Mesenchymal stem cell (in vitro differentiated cells and primary cell): Measurements from ENCODE around the gene PDE6B.

Experiments used
- DNase-seq: peaks from one replicate; pipeline ENCODE4 v3.0.0-alpha.2; 2013
- H2AFZ ChIP-seq: one replicate; pipeline ENCODE4 v1.6.1; 2013; ENCODE audit warnings: low read depth, mild to moderate bottlenecking, control low read depth, inconsistent platforms, low read length, moderate library complexity
- H2AK5ac ChIP-seq: 2 replicates; pipeline ENCODE4 v1.6.1; 2013; ENCODE audit warnings: low read length, moderate library complexity, mild to moderate bottlenecking, inconsistent platforms; ENCODE audit not compliant: severe bottlenecking
- H2BK120ac ChIP-seq: one replicate; pipeline ENCODE4 v1.6.1; 2013; ENCODE audit warnings: low read depth, mild to moderate bottlenecking, inconsistent platforms, low read length, moderate library complexity
- H2BK12ac ChIP-seq, 2 experiments: one replicate each; pipeline ENCODE4 v1.6.1; 2013; ENCODE audit warnings: inconsistent platforms in 2 of 2, low read length in 2 of 2, mild to moderate bottlenecking in 2 of 2, moderate library complexity in 2 of 2, control low read depth in 1 of 2
- H2BK15ac ChIP-seq: one replicate; pipeline ENCODE4 v1.6.1; 2013; ENCODE audit warnings: mild to moderate bottlenecking, low read depth, inconsistent platforms; ENCODE audit not compliant: poor library complexity, severe bottlenecking
- H2BK5ac ChIP-seq: 2 replicates; pipeline ENCODE4 v1.6.1; 2013; ENCODE audit warnings: low read depth, mild to moderate bottlenecking, low read length, control low read depth, inconsistent platforms; ENCODE audit not compliant: poor library complexity, severe bottlenecking
- H3K14ac ChIP-seq, 2 experiments: one replicate each; pipeline ENCODE4 v1.6.1; 2013; ENCODE audit warnings: inconsistent platforms in 2 of 2, low read length in 2 of 2, control low read depth in 1 of 2, mild to moderate bottlenecking in 1 of 2, moderate library complexity in 1 of 2
- H3K18ac ChIP-seq, 2 experiments: one replicate each; pipeline ENCODE4 v1.6.1; 2013; ENCODE audit warnings: inconsistent platforms in 2 of 2, low read length in 2 of 2, control low read depth in 1 of 2, low read depth in 1 of 2, mild to moderate bottlenecking in 1 of 2
- H3K23ac ChIP-seq, 2 experiments: one replicate each; pipeline ENCODE4 v1.6.1; 2013; ENCODE audit warnings: inconsistent platforms in 2 of 2, low read length in 2 of 2, mild to moderate bottlenecking in 2 of 2, moderate library complexity in 2 of 2, control low read depth in 1 of 2
- H3K27ac ChIP-seq: 2 replicates; pipeline ENCODE4 v1.5.1; 2013; ENCODE audit warnings: mild to moderate bottlenecking, moderate library complexity, low read length, control low read depth, inconsistent platforms; ENCODE audit not compliant: poor library complexity, severe bottlenecking
- H3K27me3 ChIP-seq, 2 experiments: 2 replicates each; pipeline versions ENCODE4 v1.6.1 to v1.7.0; 2013; ENCODE audit warnings: low read length in 2 of 2, mild to moderate bottlenecking in 2 of 2, moderate library complexity in 2 of 2, control low read depth in 1 of 2, inconsistent platforms in 1 of 2; ENCODE audit not compliant: control insufficient read depth in 1 of 2, insufficient read depth in 1 of 2
- H3K36me3 ChIP-seq, 2 experiments: 2 replicates each; pipeline versions ENCODE4 v1.6.1 to v1.7.0; 2013; ENCODE audit warnings: low read length in 2 of 2, control low read depth in 1 of 2, inconsistent platforms in 1 of 2, low read depth in 1 of 2, mild to moderate bottlenecking in 1 of 2; ENCODE audit not compliant: insufficient read depth in 2 of 2, control insufficient read depth in 1 of 2
- H3K4ac ChIP-seq, 2 experiments: one replicate each; pipeline ENCODE4 v1.6.1; 2013; ENCODE audit warnings: inconsistent platforms in 2 of 2, low read length in 2 of 2, mild to moderate bottlenecking in 2 of 2, moderate library complexity in 2 of 2, control low read depth in 1 of 2, low read depth in 1 of 2
- H3K4me1 ChIP-seq: 2 replicates; pipeline ENCODE4 v1.6.1; 2013; ENCODE audit warnings: low read depth, low read length, control low read depth; ENCODE audit not compliant: control insufficient read depth, insufficient read depth
- H3K4me2 ChIP-seq: 2 replicates; pipeline ENCODE4 v1.6.1; 2013; ENCODE audit warnings: low read length, mild to moderate bottlenecking, inconsistent platforms; ENCODE audit not compliant: poor library complexity, severe bottlenecking
- H3K4me3 ChIP-seq, 2 experiments: 2 replicates each; pipeline versions ENCODE4 v1.5.1 to v1.7.0; 2013; ENCODE audit warnings: low read length in 2 of 2, mild to moderate bottlenecking in 2 of 2, control low read depth in 1 of 2, low read depth in 1 of 2; ENCODE audit not compliant: insufficient read depth in 1 of 2
- H3K79me1 ChIP-seq: replicated peaks from 2 replicates; pipeline ENCODE4 v1.6.1; 2013; ENCODE audit warnings: mild to moderate bottlenecking, control low read depth, low read length, inconsistent platforms; ENCODE audit not compliant: poor library complexity, severe bottlenecking
- H3K9ac ChIP-seq: 2 replicates; pipeline ENCODE4 v1.7.0; 2013; ENCODE audit warnings: mild to moderate bottlenecking, low read length, moderate library complexity
- H3K9me3 ChIP-seq: 2 replicates; pipeline ENCODE4 v1.7.0; 2013; ENCODE audit warnings: mild to moderate bottlenecking, low read length; ENCODE audit not compliant: control insufficient read depth
- H4K8ac ChIP-seq: one replicate; pipeline ENCODE4 v1.6.1; 2013; ENCODE audit warnings: inconsistent platforms, mild to moderate bottlenecking, low read length, moderate library complexity
- H4K91ac ChIP-seq: one replicate; pipeline ENCODE4 v1.6.1; 2013; ENCODE audit warnings: mild to moderate bottlenecking, low read length, inconsistent platforms
- WGBS: methylation state at CpG from one replicate; pipeline ENCODE4 v1.1.7; 2013; ENCODE audit warnings: mixed read lengths; 5-methylcytosine and 5-hydroxymethylcytosine counted together

The PDE6B gene

DNA sequence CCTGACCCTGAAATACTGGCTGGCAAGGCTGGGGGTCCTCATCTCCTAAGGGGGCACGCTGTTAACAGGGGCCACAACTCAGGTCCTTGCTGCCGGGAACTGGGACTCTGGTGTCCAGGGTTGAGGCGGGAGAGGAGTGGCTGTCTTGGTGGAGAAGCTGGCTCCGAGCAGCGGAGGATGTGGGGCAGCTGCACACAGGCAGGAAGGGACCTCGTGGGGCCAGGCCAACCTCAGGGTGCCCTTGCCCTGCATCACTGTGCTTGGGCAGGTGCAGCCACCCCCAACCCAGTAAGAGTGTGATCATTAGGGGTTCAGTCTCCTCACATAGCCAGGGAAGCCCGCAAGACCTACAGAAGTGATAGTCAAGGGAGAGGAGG is 12.6 kb upstream of the PDE6B start:
- WGBS: 83% methylated on average over 7 of the region's 7 CpGs
- Histone ChIP-seq H3K23ac (no peak overlapping the region), H3K79me1 (no peaks in the 10 kb centered on the region)

DNA sequence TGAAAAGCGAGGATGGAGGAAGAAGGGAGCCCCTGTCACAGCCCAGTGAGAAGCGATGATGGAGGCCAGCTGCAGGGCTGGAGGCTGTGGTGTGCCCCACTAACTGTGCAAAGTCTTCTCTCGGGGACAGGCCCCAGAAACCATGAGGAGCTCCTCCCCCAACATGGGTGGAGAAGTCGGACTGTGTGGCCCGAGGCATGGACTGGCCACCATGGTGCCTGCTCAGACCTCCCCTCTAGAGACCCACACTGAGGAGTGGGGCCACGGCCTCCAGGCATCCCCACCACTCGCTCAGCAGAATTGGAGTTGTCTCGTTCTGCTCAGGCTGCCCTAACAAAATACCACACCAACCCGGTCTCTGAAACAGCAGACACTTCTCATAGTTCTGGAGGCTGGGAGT is 12.2 kb upstream of the PDE6B start:
- Histone ChIP-seq H2AK5ac (no peak overlapping the region), H3K36me3 (no peaks in the 10 kb centered on the region), H2AFZ (no peak overlapping the region), H2BK15ac (no peak overlapping the region), H3K4me1 (peaks cover 10% of the 10 kb centered on the region), H4K8ac (no peak overlapping the region), H3K79me1 (no peaks in the 10 kb centered on the region), H4K91ac (no peak overlapping the region), H3K9me3 (no peaks in the 10 kb centered on the region), H3K27me3 (peaks cover 21 to 38% of the 10 kb centered on the region in 2 experiments), H2BK5ac (no peak overlapping the region), H3K4me3 (no peak overlapping the region), H2BK12ac (no peak overlapping the region), H3K4ac (no peak overlapping the region), H2BK120ac (no peak overlapping the region), H3K9ac (no peak overlapping the region), H3K27ac (no peak overlapping the region), H3K4me2 (no peak overlapping the region), H3K23ac (no peak overlapping the region), H3K14ac (no peak overlapping the region), H3K18ac (no peak overlapping the region)
- DNase-seq: no peak
- WGBS: 84% methylated on average over 9 of the region's 9 CpGs

More for the DNA sequence above, 12.6 kb upstream of the PDE6B start:
- Histone ChIP-seq H4K8ac (no peak overlapping the region), H3K18ac (no peak overlapping the region), H2BK12ac (no peak overlapping the region), H3K36me3 (no peaks in the 10 kb centered on the region), H2BK15ac (no peak overlapping the region), H3K9me3 (no peaks in the 10 kb centered on the region), H2AK5ac (no peak overlapping the region), H3K27ac (no peak overlapping the region), H2BK120ac (no peak overlapping the region), H3K14ac (no peak overlapping the region), H4K91ac (no peak overlapping the region), H2AFZ (no peak overlapping the region), H3K4me3 (no peak overlapping the region), H3K4me2 (no peak overlapping the region), H3K4me1 (peaks cover 10% of the 10 kb centered on the region), H3K27me3 (peaks cover 21 to 40% of the 10 kb centered on the region in 2 experiments), H3K9ac (no peak overlapping the region), H2BK5ac (no peak overlapping the region), H3K4ac (no peak overlapping the region)
- no peak for DNase-seq

DNA sequence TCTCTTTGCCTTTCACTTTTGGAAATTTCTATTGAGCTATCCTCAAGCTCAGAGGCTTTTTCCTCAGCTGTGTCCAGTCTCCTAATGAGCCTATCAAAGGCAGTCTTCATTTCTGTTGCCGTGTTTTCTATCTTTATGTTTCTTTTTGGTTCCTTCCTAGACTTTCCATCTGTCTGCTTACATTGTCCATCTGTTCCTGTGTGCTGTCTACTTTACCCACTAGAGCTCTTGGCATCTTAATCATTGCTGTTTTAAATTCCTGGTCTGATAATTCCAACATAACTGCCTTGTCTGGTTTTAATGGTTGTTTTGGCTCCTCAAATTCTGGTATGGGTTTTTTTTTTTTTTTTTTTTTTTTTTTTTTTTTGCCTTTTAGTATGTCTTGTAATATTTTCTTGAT is 9.3 kb upstream of the PDE6B start:
- H2BK5ac ChIP-seq: no peak overlapping the region
- no peak overlapping the region for H2BK15ac ChIP-seq
- peaks cover 22 to 36% of the 10 kb centered on the region in 2 experiments for H3K27me3 ChIP-seq
- no peak overlapping the region for H4K8ac ChIP-seq
- WGBS: 88% methylated on average over 1 of the region's 1 CpG
- H2BK12ac ChIP-seq: no peak overlapping the region
- H3K9me3 ChIP-seq: no peaks in the 10 kb centered on the region
- no peak overlapping the region for H3K4me2 ChIP-seq
- H2AFZ ChIP-seq: no peak overlapping the region
- no peaks in the 10 kb centered on the region for H3K79me1 ChIP-seq
- H3K4ac ChIP-seq: no peak overlapping the region
- H3K9ac ChIP-seq: no peak overlapping the region
- H3K36me3 ChIP-seq: no peaks in the 10 kb centered on the region
- no peak overlapping the region for H2BK120ac ChIP-seq
- no peak overlapping the region for H3K23ac ChIP-seq
- no peak overlapping the region for H3K4me3 ChIP-seq
- H3K18ac ChIP-seq: no peak overlapping the region
- no peak for DNase-seq
- peaks cover under 1% of the 10 kb centered on the region for H3K4me1 ChIP-seq
- H3K14ac ChIP-seq: no peak overlapping the region
- no peak overlapping the region for H4K91ac ChIP-seq
- H3K27ac ChIP-seq: no peak overlapping the region
- H2AK5ac ChIP-seq: no peak overlapping the region

- H3K36me3 ChIP-seq: no peaks in the 10 kb centered on the region
- H2BK12ac ChIP-seq: no peak overlapping the region
- no peak overlapping the region for H3K4ac ChIP-seq
- WGBS: 89% methylated on average over 24 of the region's 27 CpGs
- no peak overlapping the region for H3K9ac ChIP-seq
- no peak overlapping the region for H2BK15ac ChIP-seq
- no peak for DNase-seq
- H2AFZ ChIP-seq: no peak overlapping the region
- H2BK120ac ChIP-seq: no peak overlapping the region
- H3K23ac ChIP-seq: peak overlapping the region in 1 of 2 experiments; percentile 32
- no peak overlapping the region for H4K8ac ChIP-seq
- H3K27ac ChIP-seq: no peak overlapping the region
- no peak overlapping the region for H2BK5ac ChIP-seq
- no peak overlapping the region for H3K18ac ChIP-seq
- no peak overlapping the region for H3K14ac ChIP-seq
- H3K4me3 ChIP-seq: no peak overlapping the region
- no peaks in the 10 kb centered on the region for H3K4me1 ChIP-seq
- no peak overlapping the region for H4K91ac ChIP-seq
- no peaks in the 10 kb centered on the region for H3K79me1 ChIP-seq
- H3K27me3 ChIP-seq: peaks cover 23 to 35% of the 10 kb centered on the region in 2 experiments
- H3K9me3 ChIP-seq: no peaks in the 10 kb centered on the region
- no peak overlapping the region for H2AK5ac ChIP-seq
- no peak overlapping the region for H3K4me2 ChIP-seq
These were observed 8.3 kb upstream of the PDE6B start for GRCh38 chr4:616911-617643.
